WTC11 (cell line): ENCODE results near the gene TXN2. TPM values are rescaled to one million over a fixed set of nuclear protein-coding genes. Genes with fewer than 3 reads are reported as not detected.

Source experiments
- ATAC-seq: fragments of 200-7000 bp; cut with Tn5 transposase; 2 replicates; pipeline ENCODE4 v1.10.0; 2021; ENCODE audit warnings: mild to moderate bottlenecking, moderate library complexity
- CTCF ChIA-PET: fragments of 300-600 bp; sonication (Branson Sonifier 250); formaldehyde crosslinking; loops from one replicate; lab custom pipeline; 2021; ENCODE audit warnings: antibody characterized with exemption; lab: Charles Lee
- POLR2A ChIA-PET: fragments of 350-600 bp; sonication (Branson Sonifier 250); formaldehyde crosslinking; loops from one replicate; lab custom pipeline; 2021; ENCODE audit warnings: antibody characterized with exemption; lab: Charles Lee
- DNase-seq: peaks from one replicate; pipeline ENCODE4 v3.0.0; 2021; ENCODE audit warnings: low spot score
- H3K27ac Mint-ChIP-seq: 2 replicates; pipeline ENCODE4 v1.8.0; 2021; ENCODE audit warnings: mixed read lengths
- H3K27me3 Mint-ChIP-seq: 2 replicates; pipeline ENCODE4 v1.8.0; 2021; ENCODE audit warnings: low read depth, mild to moderate bottlenecking, moderate library complexity, mixed read lengths
- H3K36me3 Mint-ChIP-seq: 2 replicates; pipeline ENCODE4 v1.8.0; 2021; ENCODE audit warnings: mixed read lengths
- H3K4me1 Mint-ChIP-seq: 2 replicates; pipeline ENCODE4 v1.8.0; 2022; ENCODE audit warnings: mixed read lengths
- H3K4me3 Mint-ChIP-seq: 2 replicates; pipeline ENCODE4 v1.8.0; 2021; ENCODE audit warnings: mild to moderate bottlenecking, moderate library complexity, mixed read lengths
- H3K9me3 Mint-ChIP-seq: 2 replicates; pipeline ENCODE4 v1.8.0; 2021; ENCODE audit warnings: mixed read lengths
- GABPB1 ChIP-seq: sonication (generic); formaldehyde crosslinking; IDR thresholded peaks from 2 replicates; pipeline ENCODE4 v1.8.1; 2023; ENCODE audit warnings: mild to moderate bottlenecking, missing genetic modification reagents
- GTF2I ChIP-seq: fragments of 250-450 bp; sonication (Bioruptor Pico); conservative IDR thresholded peaks from 2 replicates; pipeline ENCODE4 v1.4.0; 2021; ENCODE audit warnings: mild to moderate bottlenecking
- JUN ChIP-seq: sonication (generic); formaldehyde crosslinking; IDR thresholded peaks from 2 replicates; pipeline ENCODE4 v1.8.0; 2023; ENCODE audit warnings: mild to moderate bottlenecking, missing genetic modification reagents
- NFATC4 ChIP-seq: fragments of 250-450 bp; sonication (Bioruptor Pico); IDR thresholded peaks from 2 replicates; pipeline ENCODE4 v1.9.0; 2021; ENCODE audit warnings: mild to moderate bottlenecking
- OVOL2 ChIP-seq: fragments of 250-450 bp; sonication (Bioruptor Pico); IDR thresholded peaks from 2 replicates; pipeline ENCODE4 v1.9.0; 2021; ENCODE audit warnings: mild to moderate bottlenecking, borderline replicate concordance
- TEAD4 ChIP-seq: sonication (generic); formaldehyde crosslinking; IDR thresholded peaks from 2 replicates; pipeline ENCODE4 v1.8.0; 2022; ENCODE audit warnings: mild to moderate bottlenecking, missing genetic modification reagents
- TP53 ChIP-seq: sonication (generic); formaldehyde crosslinking; IDR thresholded peaks from 2 replicates; pipeline ENCODE4 v1.8.1; 2023; ENCODE audit warnings: mild to moderate bottlenecking, missing genetic modification reagents
- ZBTB21 ChIP-seq: sonication (generic); formaldehyde crosslinking; IDR thresholded peaks from 2 replicates; pipeline ENCODE4 v1.8.1; 2023; ENCODE audit warnings: mild to moderate bottlenecking, missing genetic modification reagents, borderline replicate concordance
- ZNF396 ChIP-seq: fragments of 250-450 bp; sonication (Bioruptor Pico); IDR thresholded peaks from 2 replicates; pipeline ENCODE4 v1.8.0; 2021; ENCODE audit warnings: mild to moderate bottlenecking, moderate library complexity, borderline replicate concordance
- total RNA-seq: library from RNA; stranded (reverse); gene quantifications from 3 replicates; pipeline ENCODE4 v1.2.3, GENCODE V29; 2021
- TF ChIP-seq, protein P1 (sequence below): fragments of 250-450 bp; sonication (Bioruptor Pico); IDR thresholded peaks from 2 replicates; pipeline ENCODE4 v1.9.0; 2021; ENCODE audit warnings: mild to moderate bottlenecking, borderline replicate concordance
- TF ChIP-seq, protein P2 (sequence below): sonication (generic); formaldehyde crosslinking; IDR thresholded peaks from 2 replicates; pipeline ENCODE4 v1.8.1; 2022; ENCODE audit warnings: low read depth, missing genetic modification reagents, borderline replicate concordance
- TF ChIP-seq, protein P3 (sequence below): sonication (generic); formaldehyde crosslinking; IDR thresholded peaks from 2 replicates; pipeline ENCODE4 v1.8.1; 2022; ENCODE audit warnings: mild to moderate bottlenecking, moderate library complexity, missing genetic modification reagents
- TF ChIP-seq, protein P4 (sequence below): sonication (generic); formaldehyde crosslinking; IDR thresholded peaks from 2 replicates; pipeline ENCODE4 v1.8.1; 2023; ENCODE audit warnings: mild to moderate bottlenecking, moderate library complexity, missing genetic modification reagents

The TXN2 gene
- total RNA-seq, 1 experiment from 2014 or later: 57.6 TPM

DNA sequence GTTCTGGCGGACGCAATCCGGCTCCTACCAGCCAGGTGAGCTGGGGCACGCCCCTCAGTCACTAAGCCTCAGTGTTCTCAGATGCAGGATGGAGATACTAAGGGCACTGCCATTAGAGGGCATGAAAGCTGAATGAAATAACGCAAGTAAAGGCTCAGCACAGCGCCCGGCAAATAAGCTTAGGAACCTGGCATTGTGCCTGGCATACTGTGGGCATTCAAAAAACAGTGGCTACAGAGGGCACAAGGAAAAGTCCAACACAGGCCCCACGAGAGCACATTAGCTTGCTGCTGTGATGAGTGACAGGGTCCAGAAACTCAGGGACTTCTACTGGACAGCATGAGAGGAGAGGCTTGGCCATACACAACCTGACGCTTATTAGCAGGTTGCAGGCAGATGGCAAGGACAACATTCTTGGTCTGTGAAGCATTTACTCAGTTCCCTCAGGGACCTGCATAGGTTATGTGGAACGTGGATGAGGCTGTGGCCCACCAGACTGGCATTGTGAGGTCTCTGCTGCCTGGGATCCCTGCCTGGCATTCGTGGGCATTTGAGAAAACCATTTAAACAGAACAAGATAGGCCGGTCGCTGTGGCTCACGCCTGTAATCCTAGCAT, 12.2 kb downstream of the TXN2 start (continued):
- TF ChIP-seq, protein P1, sequence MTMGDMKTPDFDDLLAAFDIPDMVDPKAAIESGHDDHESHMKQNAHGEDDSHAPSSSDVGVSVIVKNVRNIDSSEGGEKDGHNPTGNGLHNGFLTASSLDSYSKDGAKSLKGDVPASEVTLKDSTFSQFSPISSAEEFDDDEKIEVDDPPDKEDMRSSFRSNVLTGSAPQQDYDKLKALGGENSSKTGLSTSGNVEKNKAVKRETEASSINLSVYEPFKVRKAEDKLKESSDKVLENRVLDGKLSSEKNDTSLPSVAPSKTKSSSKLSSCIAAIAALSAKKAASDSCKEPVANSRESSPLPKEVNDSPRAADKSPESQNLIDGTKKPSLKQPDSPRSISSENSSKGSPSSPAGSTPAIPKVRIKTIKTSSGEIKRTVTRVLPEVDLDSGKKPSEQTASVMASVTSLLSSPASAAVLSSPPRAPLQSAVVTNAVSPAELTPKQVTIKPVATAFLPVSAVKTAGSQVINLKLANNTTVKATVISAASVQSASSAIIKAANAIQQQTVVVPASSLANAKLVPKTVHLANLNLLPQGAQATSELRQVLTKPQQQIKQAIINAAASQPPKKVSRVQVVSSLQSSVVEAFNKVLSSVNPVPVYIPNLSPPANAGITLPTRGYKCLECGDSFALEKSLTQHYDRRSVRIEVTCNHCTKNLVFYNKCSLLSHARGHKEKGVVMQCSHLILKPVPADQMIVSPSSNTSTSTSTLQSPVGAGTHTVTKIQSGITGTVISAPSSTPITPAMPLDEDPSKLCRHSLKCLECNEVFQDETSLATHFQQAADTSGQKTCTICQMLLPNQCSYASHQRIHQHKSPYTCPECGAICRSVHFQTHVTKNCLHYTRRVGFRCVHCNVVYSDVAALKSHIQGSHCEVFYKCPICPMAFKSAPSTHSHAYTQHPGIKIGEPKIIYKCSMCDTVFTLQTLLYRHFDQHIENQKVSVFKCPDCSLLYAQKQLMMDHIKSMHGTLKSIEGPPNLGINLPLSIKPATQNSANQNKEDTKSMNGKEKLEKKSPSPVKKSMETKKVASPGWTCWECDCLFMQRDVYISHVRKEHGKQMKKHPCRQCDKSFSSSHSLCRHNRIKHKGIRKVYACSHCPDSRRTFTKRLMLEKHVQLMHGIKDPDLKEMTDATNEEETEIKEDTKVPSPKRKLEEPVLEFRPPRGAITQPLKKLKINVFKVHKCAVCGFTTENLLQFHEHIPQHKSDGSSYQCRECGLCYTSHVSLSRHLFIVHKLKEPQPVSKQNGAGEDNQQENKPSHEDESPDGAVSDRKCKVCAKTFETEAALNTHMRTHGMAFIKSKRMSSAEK (CRISPR knock-in tag): no peak
- TF ChIP-seq, protein P2, sequence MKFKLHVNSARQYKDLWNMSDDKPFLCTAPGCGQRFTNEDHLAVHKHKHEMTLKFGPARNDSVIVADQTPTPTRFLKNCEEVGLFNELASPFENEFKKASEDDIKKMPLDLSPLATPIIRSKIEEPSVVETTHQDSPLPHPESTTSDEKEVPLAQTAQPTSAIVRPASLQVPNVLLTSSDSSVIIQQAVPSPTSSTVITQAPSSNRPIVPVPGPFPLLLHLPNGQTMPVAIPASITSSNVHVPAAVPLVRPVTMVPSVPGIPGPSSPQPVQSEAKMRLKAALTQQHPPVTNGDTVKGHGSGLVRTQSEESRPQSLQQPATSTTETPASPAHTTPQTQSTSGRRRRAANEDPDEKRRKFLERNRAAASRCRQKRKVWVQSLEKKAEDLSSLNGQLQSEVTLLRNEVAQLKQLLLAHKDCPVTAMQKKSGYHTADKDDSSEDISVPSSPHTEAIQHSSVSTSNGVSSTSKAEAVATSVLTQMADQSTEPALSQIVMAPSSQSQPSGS (CRISPR knock-in tag): no peak
- TF ChIP-seq ZBTB21 (CRISPR knock-in tag) (no peak), ZNF396 (CRISPR knock-in tag) (no peak)

DNA sequence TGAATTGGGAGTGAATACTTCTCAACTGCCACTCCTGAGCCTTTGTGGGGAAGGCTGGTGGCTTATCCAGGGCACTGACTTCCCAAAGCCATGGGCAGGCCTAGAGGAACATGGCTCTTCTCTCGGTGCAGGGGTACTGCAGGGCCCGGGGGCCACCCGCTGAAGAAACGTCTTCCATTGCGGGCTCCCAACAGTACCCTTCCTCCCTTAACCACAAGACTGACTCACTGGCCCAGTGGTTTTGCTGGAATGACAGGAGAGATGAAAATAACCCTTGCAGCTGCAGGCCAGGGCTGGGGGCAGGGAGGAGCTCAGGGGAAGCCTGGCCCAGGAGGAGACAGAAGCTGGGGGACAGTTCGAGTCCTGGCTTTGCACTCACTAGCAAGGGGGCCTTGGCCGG, 13.5 kb downstream of the TXN2 start:
- no peak overlapping the region for H3K4me3 Mint-ChIP-seq
- no peaks in the 10 kb centered on the region for H3K27me3 Mint-ChIP-seq
- H3K9me3 Mint-ChIP-seq: no peaks in the 10 kb centered on the region

More for the DNA sequence above, 13.5 kb downstream of the TXN2 start:
- TF ChIP-seq TP53 (CRISPR knock-in tag) (no peak), OVOL2 (CRISPR knock-in tag) (no peak), JUN (CRISPR knock-in tag) (no peak), NFATC4 (CRISPR knock-in tag) (no peak), TEAD4 (CRISPR knock-in tag) (no peak), GTF2I (CRISPR knock-in tag) (no peak), GABPB1 (CRISPR knock-in tag) (no peak)
- TF ChIP-seq, protein P3, sequence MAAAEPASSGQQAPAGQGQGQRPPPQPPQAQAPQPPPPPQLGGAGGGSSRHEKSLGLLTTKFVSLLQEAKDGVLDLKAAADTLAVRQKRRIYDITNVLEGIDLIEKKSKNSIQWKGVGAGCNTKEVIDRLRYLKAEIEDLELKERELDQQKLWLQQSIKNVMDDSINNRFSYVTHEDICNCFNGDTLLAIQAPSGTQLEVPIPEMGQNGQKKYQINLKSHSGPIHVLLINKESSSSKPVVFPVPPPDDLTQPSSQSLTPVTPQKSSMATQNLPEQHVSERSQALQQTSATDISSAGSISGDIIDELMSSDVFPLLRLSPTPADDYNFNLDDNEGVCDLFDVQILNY: no peak
- TF ChIP-seq, protein P4, sequence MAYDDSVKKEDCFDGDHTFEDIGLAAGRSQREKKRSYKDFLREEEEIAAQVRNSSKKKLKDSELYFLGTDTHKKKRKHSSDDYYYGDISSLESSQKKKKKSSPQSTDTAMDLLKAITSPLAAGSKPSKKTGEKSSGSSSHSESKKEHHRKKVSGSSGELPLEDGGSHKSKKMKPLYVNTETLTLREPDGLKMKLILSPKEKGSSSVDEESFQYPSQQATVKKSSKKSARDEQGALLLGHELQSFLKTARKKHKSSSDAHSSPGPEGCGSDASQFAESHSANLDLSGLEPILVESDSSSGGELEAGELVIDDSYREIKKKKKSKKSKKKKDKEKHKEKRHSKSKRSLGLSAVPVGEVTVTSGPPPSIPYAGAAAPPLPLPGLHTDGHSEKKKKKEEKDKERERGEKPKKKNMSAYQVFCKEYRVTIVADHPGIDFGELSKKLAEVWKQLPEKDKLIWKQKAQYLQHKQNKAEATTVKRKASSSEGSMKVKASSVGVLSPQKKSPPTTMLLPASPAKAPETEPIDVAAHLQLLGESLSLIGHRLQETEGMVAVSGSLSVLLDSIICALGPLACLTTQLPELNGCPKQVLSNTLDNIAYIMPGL: no peak
- TF ChIP-seq, protein P2 (CRISPR knock-in tag): no peak
- TF ChIP-seq, all 79 proteins: peak for 0
- H3K4me1 Mint-ChIP-seq: 0 out of 2 replicates have a peak, but pooled peaks cover 3% of the 10 kb centered on the region
- H3K36me3 Mint-ChIP-seq: peaks cover 6% of the 10 kb centered on the region; the same call in 1 of the 2 replicates
- ChIA-PET CTCF (no interaction called here), POLR2A (no interaction called here)
- ATAC-seq (no peak), DNase-seq (no peak)
- no peak overlapping the region; the same call in 1 of the 2 replicates for H3K27ac Mint-ChIP-seq
